HCT116 (cell line): ENCODE measurements around the gene HDAC11.

Experiments used
- POLR2AphosphoS5 ChIP-seq: IDR thresholded peaks from 2 replicates; pipeline ENCODE4 v1.6.1; 2011; ENCODE audit warnings: mild to moderate bottlenecking, low read depth, low read length, moderate library complexity
- ZNF274 ChIP-seq: fragments of 200-500 bp; sonication (Bioruptor generic); IDR thresholded peaks from 2 replicates; pipeline ENCODE4 v1.6.1; 2014; ENCODE audit warnings: mild to moderate bottlenecking, low read depth, low read length, inconsistent platforms
- TF ChIP-seq, protein P1 (sequence below), 3 experiments: fragments of 200-600 bp in 1 of 3; sonication (generic) in 1 of 3; IDR thresholded peaks in 2 of 3; conservative IDR thresholded peaks in 1 of 3; 2 replicates each; pipeline ENCODE4 v1.5.1; 2012 to 2017; ENCODE audit warnings: low read depth in 2 of 3, low read length in 2 of 3, antibody characterized with exemption in 1 of 3, borderline replicate concordance in 1 of 3, control low read depth in 1 of 3, mild to moderate bottlenecking in 1 of 3, mixed read lengths in 1 of 3, mixed run types in 1 of 3, moderate library complexity in 1 of 3; ENCODE audit not compliant: insufficient read depth in 1 of 3

DNA sequence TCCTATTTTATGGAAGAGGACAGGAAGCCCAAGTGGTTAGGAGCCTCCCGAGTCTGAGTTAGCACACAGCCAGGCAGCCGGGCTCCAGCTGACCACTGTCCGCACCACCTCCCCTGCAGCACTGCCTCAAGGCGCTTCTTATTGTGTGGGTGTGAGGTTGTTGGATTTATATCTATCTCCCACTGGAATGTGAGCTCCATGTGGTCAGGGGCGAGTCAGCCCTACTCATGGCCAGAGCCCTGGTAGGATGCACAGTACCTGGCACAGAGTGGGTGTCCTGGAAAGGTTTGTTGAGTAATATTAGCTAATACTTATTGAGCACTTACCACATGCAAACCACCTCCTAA is 59.2 kb downstream of the HDAC11 start:
- TF ChIP-seq, protein P1, sequence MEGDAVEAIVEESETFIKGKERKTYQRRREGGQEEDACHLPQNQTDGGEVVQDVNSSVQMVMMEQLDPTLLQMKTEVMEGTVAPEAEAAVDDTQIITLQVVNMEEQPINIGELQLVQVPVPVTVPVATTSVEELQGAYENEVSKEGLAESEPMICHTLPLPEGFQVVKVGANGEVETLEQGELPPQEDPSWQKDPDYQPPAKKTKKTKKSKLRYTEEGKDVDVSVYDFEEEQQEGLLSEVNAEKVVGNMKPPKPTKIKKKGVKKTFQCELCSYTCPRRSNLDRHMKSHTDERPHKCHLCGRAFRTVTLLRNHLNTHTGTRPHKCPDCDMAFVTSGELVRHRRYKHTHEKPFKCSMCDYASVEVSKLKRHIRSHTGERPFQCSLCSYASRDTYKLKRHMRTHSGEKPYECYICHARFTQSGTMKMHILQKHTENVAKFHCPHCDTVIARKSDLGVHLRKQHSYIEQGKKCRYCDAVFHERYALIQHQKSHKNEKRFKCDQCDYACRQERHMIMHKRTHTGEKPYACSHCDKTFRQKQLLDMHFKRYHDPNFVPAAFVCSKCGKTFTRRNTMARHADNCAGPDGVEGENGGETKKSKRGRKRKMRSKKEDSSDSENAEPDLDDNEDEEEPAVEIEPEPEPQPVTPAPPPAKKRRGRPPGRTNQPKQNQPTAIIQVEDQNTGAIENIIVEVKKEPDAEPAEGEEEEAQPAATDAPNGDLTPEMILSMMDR (IDR thresholded peaks at IDR 0.05 in 2 of 3, conservative IDR thresholded peaks at IDR 0.05 in 1 of 3; ENCODE audit: borderline replicate concordance in 1 of 3, insufficient read depth in 1 of 3, low read depth in 2 of 3, low read length in 2 of 3): no peak
- TF ChIP-seq POLR2AphosphoS5 (no peak), ZNF274 (no peak)
